Glomerular visceral epithelial cell (primary cell): ENCODE results near the gene PPP6R1.

ENCODE experiments used
- DNase-seq: peaks from one replicate; pipeline ENCODE4 v3.0.0-alpha.2; 2016; ENCODE audit errors: extremely low spot score

Gene PPP6R1

GRCh38 chr19:55258828-55259539 is at the start of gene PPP6R1:
Gene PPP6R1, minus strand, starts transcription at chr19:55259017. Its CDS starts 11,914 bp downstream, at chr19:55247103.
- DNase-seq: peak; percentile 100

GRCh38 chr19:55308281-55308680 is 49.5 kb upstream of the PPP6R1 start:
- DNase-seq: no peak

GRCh38 chr19:55306712-55307111 is 47.9 kb upstream of the PPP6R1 start:
- no peak for DNase-seq

- DNase-seq: no peak
Observed at GRCh38 chr19:55305983-55306562, 47.3 kb upstream of the PPP6R1 start.

- DNase-seq: peak; percentile 17
Observed at GRCh38 chr19:55305491-55305890, 46.7 kb upstream of the PPP6R1 start.

- DNase-seq: no peak
Observed at GRCh38 chr19:55304980-55305379, 46.2 kb upstream of the PPP6R1 start.

- no peak for DNase-seq
Observed at GRCh38 chr19:55304279-55304978, 45.6 kb upstream of the PPP6R1 start.

GRCh38 chr19:55303477-55303876 is 44.7 kb upstream of the PPP6R1 start:
- no peak for DNase-seq

- no peak for DNase-seq
Observed at GRCh38 chr19:55302318-55302703, 43.5 kb upstream of the PPP6R1 start.

- DNase-seq: peak; percentile 84
Observed at GRCh38 chr19:55301459-55302317, 42.9 kb upstream of the PPP6R1 start.

- DNase-seq: no peak
Observed at GRCh38 chr19:55300886-55301458, 42.2 kb upstream of the PPP6R1 start.

- no peak for DNase-seq
Observed at GRCh38 chr19:55299991-55300390, 41.2 kb upstream of the PPP6R1 start.

- DNase-seq: no peak
Observed at GRCh38 chr19:55297267-55297666, 38.5 kb upstream of the PPP6R1 start.

- no peak for DNase-seq
Observed at GRCh38 chr19:55289117-55289796, 30.4 kb upstream of the PPP6R1 start.

- DNase-seq: no peak
Observed at GRCh38 chr19:55287361-55288079, 28.7 kb upstream of the PPP6R1 start.

- DNase-seq: no peak
Observed at GRCh38 chr19:55285229-55285890, 26.5 kb upstream of the PPP6R1 start.

- DNase-seq: no peak
Observed at GRCh38 chr19:55284405-55285058, 25.7 kb upstream of the PPP6R1 start.

- DNase-seq: peak; percentile 60
Observed at GRCh38 chr19:55283548-55284377, 24.9 kb upstream of the PPP6R1 start, which contains the start of gene BRSK1. Gene BRSK1, plus strand, starts transcription at chr19:55283997. Its CDS starts 446 bp downstream, at chr19:55284443.
